Endothelial cell of umbilical vein (primary cell): ENCODE results near the gene RLN1. TPM values are rescaled to one million over a fixed set of nuclear protein-coding genes. Genes with fewer than 3 reads are reported as not detected.

Source experiments
- BruUV-seq: library from RNA; stranded (reverse); fragments of 400-500 nt; replicated peaks from 2 replicates; lab custom pipeline; 2021; lab: Mats Ljungman, UMichigan
- CTCF ChIA-PET: fragments of 300-600, 350-600 bp; sonication (Branson Sonifier 250); formaldehyde crosslinking; loops from one replicate; lab custom pipeline; 2021; ENCODE audit warnings: antibody characterized with exemption, inconsistent platforms; lab: Charles Lee
- POLR2A ChIA-PET: fragments of 300-600, 350-600 bp; sonication (Branson Sonifier 250); formaldehyde crosslinking; loops from one replicate; lab custom pipeline; 2021; ENCODE audit warnings: antibody characterized with exemption, inconsistent platforms; lab: Charles Lee
- DNase-seq: peaks from one replicate; pipeline ENCODE4 v3.0.0-alpha.2; 2011; ENCODE audit warnings: low read depth, low spot score
- FAIRE-seq: peaks from 2 replicates; lab custom pipeline; 2011; peaks lifted over from hg19 to GRCh38; lab: Jason Lieb, UNC
- H2AFZ ChIP-seq: 2 replicates; pipeline ENCODE4 v1.6.0; 2012; ENCODE audit warnings: low read depth, low read length, control low read depth, inconsistent platforms
- H3K27ac ChIP-seq: 2 replicates; pipeline ENCODE4 v1.5.1; 2011; ENCODE audit warnings: low read depth, mild to moderate bottlenecking, control low read depth, low read length, moderate library complexity; ENCODE audit not compliant: insufficient read depth
- H3K27me3 ChIP-seq, 2 experiments: 2 replicates each; pipeline versions ENCODE4 v1.6.0 to v1.6.1; 2011; ENCODE audit warnings: low read length in 2 of 2, mixed read lengths in 1 of 2; ENCODE audit not compliant: control insufficient read depth in 2 of 2, insufficient read depth in 2 of 2
- H3K36me3 ChIP-seq, 2 experiments: 2 replicates in 1 of 2; 3 replicates in 1 of 2; pipeline ENCODE4 v1.5.1; 2011; ENCODE audit warnings: low read length in 2 of 2, mild to moderate bottlenecking in 1 of 2, moderate library complexity in 1 of 2; ENCODE audit not compliant: control insufficient read depth in 2 of 2, insufficient read depth in 2 of 2; ENCODE audit errors: extremely low read depth in 1 of 2
- H3K4me1 ChIP-seq: 3 replicates; pipeline ENCODE4 v1.5.1; 2011; ENCODE audit warnings: mild to moderate bottlenecking, low read length; ENCODE audit not compliant: control insufficient read depth, insufficient read depth; ENCODE audit errors: extremely low read depth
- H3K4me2 ChIP-seq: 2 replicates; pipeline ENCODE4 v1.6.1; 2011; ENCODE audit warnings: low read length, control low read depth, mixed read lengths; ENCODE audit not compliant: insufficient read depth
- H3K4me3 ChIP-seq, 3 experiments: fragments of 200-600 bp in 1 of 3; sonication (generic), shearing (Covaris generic) in 1 of 3; replicated peaks in 1 of 3; 2 replicates each; pipeline ENCODE4 v1.5.1; 2011 to 2016; ENCODE audit warnings: control low read depth in 3 of 3, low read length in 3 of 3, mild to moderate bottlenecking in 2 of 3, inconsistent platforms in 1 of 3, low read depth in 1 of 3, moderate library complexity in 1 of 3; ENCODE audit not compliant: insufficient read depth in 1 of 3
- H3K79me2 ChIP-seq: 2 replicates; pipeline ENCODE4 v1.6.0; 2012; ENCODE audit warnings: low read length, inconsistent platforms; ENCODE audit not compliant: control insufficient read depth, insufficient read depth
- H3K9ac ChIP-seq: replicated peaks from 2 replicates; pipeline ENCODE3; 2011; ENCODE audit warnings: low read length, control low read depth; ENCODE audit not compliant: insufficient read depth; ENCODE audit errors: extremely low read depth
- H3K9me1 ChIP-seq: replicated peaks from 3 replicates; pipeline ENCODE4 v1.6.0; 2011; ENCODE audit warnings: mild to moderate bottlenecking, low read length; ENCODE audit not compliant: control insufficient read depth, insufficient read depth; ENCODE audit errors: extremely low read depth
- H3K9me3 ChIP-seq: replicated peaks from 2 replicates; pipeline ENCODE4 v1.5.1; 2012; ENCODE audit warnings: low read length, inconsistent platforms; ENCODE audit not compliant: control insufficient read depth, insufficient read depth
- H4K20me1 ChIP-seq: replicated peaks from 2 replicates; pipeline ENCODE3; 2011; ENCODE audit warnings: mild to moderate bottlenecking, low read length; ENCODE audit not compliant: control insufficient read depth, insufficient read depth; ENCODE audit errors: extremely low read depth
- EZH2 ChIP-seq: IDR thresholded peaks from 2 replicates; pipeline ENCODE4 v1.6.1; 2012; ENCODE audit warnings: borderline replicate concordance, low read depth, mild to moderate bottlenecking, moderate library complexity, low read length, inconsistent platforms; ENCODE audit not compliant: severe bottlenecking
- FOS ChIP-seq: IDR thresholded peaks from 2 replicates; pipeline ENCODE4 v1.6.1; 2011; ENCODE audit warnings: mild to moderate bottlenecking, low read length, moderate library complexity, borderline replicate concordance; ENCODE audit not compliant: insufficient read depth
- GATA2 ChIP-seq: IDR thresholded peaks from 2 replicates; pipeline ENCODE4 v1.7.0; 2011; ENCODE audit warnings: low read depth, mild to moderate bottlenecking, moderate library complexity, mixed read lengths, low read length; ENCODE audit not compliant: insufficient read length, insufficient read depth
- JUN ChIP-seq: IDR thresholded peaks from 2 replicates; pipeline ENCODE4 v1.6.1; 2011; ENCODE audit warnings: borderline replicate concordance, low read depth; ENCODE audit not compliant: insufficient read length, insufficient read depth
- MYC ChIP-seq: IDR thresholded peaks from one replicate; pipeline ENCODE4 v1.6.1; 2011; ENCODE audit warnings: mild to moderate bottlenecking, low read depth, low read length
- POLR2A ChIP-seq: IDR thresholded peaks from 2 replicates; pipeline ENCODE4 v1.6.1; 2012; ENCODE audit warnings: low read depth, mild to moderate bottlenecking, control low read depth, low read length
- POLR2AphosphoS5 ChIP-seq: IDR thresholded peaks from 2 replicates; pipeline ENCODE4 v1.6.1; 2012; ENCODE audit warnings: low read depth, mild to moderate bottlenecking, control low read depth, low read length, moderate library complexity; ENCODE audit not compliant: insufficient read depth
- dilution Hi-C: fragments of 300-500 bp; cut with MboI; formaldehyde crosslinking; loops from one replicate; pipeline ENCODE4 v1.15.0; 2019; ENCODE audit warnings: low sequenced_read_pairs; ENCODE audit not compliant: extremely low pct_ligation_motif_present
- intact Hi-C: fragments of 100-400 bp; cut with micrococcal nuclease; formaldehyde crosslinking; loops from one replicate; pipeline ENCODE4 v1.10.0; 2022
- polyA plus RNA-seq, 4 experiments: library from polyadenylated mRNA; depleted of rRNA in 3 of 4; stranded (reverse) in 3 of 4; unstranded in 1 of 4; fragments of >200 nt; gene quantifications; 2 replicates each; pipeline versions ENCODE4 v1.2.1 to v1.2.3, GENCODE V29; 2011 to 2012; ENCODE audit warnings: missing spikeins in 1 of 4
- total RNA-seq: library from RNA; stranded (reverse); gene quantifications from 2 replicates; pipeline ENCODE4 v1.2.3, GENCODE V29; 2021
- TF ChIP-seq, protein P1 (sequence below): IDR thresholded peaks from 2 replicates; pipeline ENCODE4 v1.6.1; 2011; ENCODE audit not compliant: insufficient read depth, insufficient read length
- TF ChIP-seq, protein P2 (sequence below), 2 donors: IDR thresholded peaks; 1 replicate in 1 of 2; 2 replicates in 1 of 2; pipeline ENCODE4 v1.5.1; 2011; ENCODE audit warnings: low read length in 2 of 2, mild to moderate bottlenecking in 2 of 2, moderate library complexity in 2 of 2, control low read depth in 1 of 2, inconsistent platforms in 1 of 2, low read depth in 1 of 2; ENCODE audit not compliant: insufficient read depth in 1 of 2; ENCODE audit errors: extremely low read depth in 1 of 2

RLN1 gene
- total and polyA plus RNA-seq, 2 donors (not counting 3 experiments of a cell fraction or from before 2014, with no cell fraction given): not detected

DNA sequence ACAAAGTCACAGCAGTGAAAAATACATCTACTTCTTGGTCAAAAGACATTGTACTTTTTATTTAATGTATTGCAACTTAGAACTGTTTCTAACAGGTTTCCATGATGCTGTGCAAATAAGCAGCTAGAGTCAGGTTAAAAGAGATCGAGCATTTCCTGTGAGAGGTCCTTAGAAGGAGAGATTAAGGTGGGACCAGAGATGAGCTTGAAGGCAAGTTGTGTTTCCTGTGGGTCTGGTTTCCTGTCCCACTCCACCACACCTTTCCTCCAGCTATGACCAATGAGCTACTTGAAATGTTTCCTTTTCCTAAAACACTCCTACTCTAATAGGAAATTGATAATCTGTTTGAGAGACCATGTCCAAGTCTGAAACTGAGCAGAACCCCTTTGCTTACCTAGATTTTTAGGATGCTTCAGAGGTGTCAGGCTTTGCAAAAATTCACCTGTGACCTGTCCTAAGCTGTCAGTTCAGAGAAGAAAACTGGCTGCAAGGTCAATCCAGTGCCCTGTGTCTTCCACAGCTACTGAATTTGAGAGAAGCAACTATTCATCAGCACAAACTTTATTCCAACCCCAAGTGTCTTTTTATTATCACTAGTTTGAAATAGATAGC, 13.1 kb upstream of the RLN1 start:
- FAIRE-seq: peak; percentile 31
- dilution Hi-C loops: no loop called here
- BruUV-seq: no TSS peak

DNA sequence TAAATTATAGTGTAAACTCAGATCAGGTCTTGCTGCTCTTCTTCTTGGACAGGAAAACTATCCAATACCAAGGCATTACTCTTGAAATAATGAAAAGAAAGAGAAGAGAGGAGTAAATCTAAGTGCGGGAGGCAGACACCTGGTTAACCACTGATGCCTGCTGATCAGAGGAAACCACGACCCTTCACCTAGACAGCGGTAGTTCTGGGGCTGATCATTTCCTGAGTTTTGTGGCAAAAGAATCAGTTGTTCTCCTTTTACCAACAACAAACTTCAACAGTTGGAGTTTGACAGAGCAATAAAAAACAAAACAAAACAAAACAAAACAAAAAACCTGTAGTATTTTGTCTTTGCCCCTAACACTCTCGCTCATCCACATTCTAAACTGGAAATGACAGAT, 3.0 kb downstream of the RLN1 start:
- H3K27me3 ChIP-seq: peaks cover 2 to 3% of the 10 kb centered on the region in 2 experiments
- dilution Hi-C loops (no loop called here), intact Hi-C loops (no loop called here)
- H3K9ac ChIP-seq: no peak overlapping the region
- H3K4me1 ChIP-seq: no peaks in the 10 kb centered on the region
- ChIA-PET CTCF (no interaction called here), POLR2A (no interaction called here)
- H3K36me3 ChIP-seq: no peaks in the 10 kb centered on the region
- no peak overlapping the region for H3K4me2 ChIP-seq
- no peaks in the 10 kb centered on the region for H3K79me2 ChIP-seq
- no TSS peak for BruUV-seq
- H2AFZ ChIP-seq: no peak overlapping the region
- H3K9me3 ChIP-seq: no peaks in the 10 kb centered on the region
- no peaks in the 10 kb centered on the region for H3K9me1 ChIP-seq
- TF ChIP-seq FOS (no peak), POLR2A (no peak), EZH2 (no peak), JUN (no peak), POLR2AphosphoS5 (no peak), GATA2 (no peak), MYC (no peak)
- TF ChIP-seq, protein P1, sequence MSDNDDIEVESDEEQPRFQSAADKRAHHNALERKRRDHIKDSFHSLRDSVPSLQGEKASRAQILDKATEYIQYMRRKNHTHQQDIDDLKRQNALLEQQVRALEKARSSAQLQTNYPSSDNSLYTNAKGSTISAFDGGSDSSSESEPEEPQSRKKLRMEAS: no peak
- TF ChIP-seq, protein P2, sequence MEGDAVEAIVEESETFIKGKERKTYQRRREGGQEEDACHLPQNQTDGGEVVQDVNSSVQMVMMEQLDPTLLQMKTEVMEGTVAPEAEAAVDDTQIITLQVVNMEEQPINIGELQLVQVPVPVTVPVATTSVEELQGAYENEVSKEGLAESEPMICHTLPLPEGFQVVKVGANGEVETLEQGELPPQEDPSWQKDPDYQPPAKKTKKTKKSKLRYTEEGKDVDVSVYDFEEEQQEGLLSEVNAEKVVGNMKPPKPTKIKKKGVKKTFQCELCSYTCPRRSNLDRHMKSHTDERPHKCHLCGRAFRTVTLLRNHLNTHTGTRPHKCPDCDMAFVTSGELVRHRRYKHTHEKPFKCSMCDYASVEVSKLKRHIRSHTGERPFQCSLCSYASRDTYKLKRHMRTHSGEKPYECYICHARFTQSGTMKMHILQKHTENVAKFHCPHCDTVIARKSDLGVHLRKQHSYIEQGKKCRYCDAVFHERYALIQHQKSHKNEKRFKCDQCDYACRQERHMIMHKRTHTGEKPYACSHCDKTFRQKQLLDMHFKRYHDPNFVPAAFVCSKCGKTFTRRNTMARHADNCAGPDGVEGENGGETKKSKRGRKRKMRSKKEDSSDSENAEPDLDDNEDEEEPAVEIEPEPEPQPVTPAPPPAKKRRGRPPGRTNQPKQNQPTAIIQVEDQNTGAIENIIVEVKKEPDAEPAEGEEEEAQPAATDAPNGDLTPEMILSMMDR (IDR thresholded peaks at IDR 0.05; ENCODE audit: extremely low read depth in 1 of 2, insufficient read depth in 1 of 2, low read depth in 1 of 2, low read length in 2 of 2): no peak
- H3K27ac ChIP-seq: no peak overlapping the region
- no peak overlapping the region for H3K4me3 ChIP-seq
- FAIRE-seq (no peak), DNase-seq (no peak)
- no peaks in the 10 kb centered on the region for H4K20me1 ChIP-seq

More for the DNA sequence above, 13.1 kb upstream of the RLN1 start:
- TF ChIP-seq, protein P1: no peak
- TF ChIP-seq MYC: no peak
- TF ChIP-seq, protein P2 (IDR thresholded peaks at IDR 0.05; ENCODE audit: extremely low read depth in 1 of 2, insufficient read depth in 1 of 2, low read depth in 1 of 2, low read length in 2 of 2): no peak
- Histone ChIP-seq H4K20me1 (no peaks in the 10 kb centered on the region), H3K9ac (no peak overlapping the region), H3K9me1 (no peaks in the 10 kb centered on the region), H3K4me2 (no peak overlapping the region), H3K36me3 (no peaks in the 10 kb centered on the region), H3K9me3 (no peaks in the 10 kb centered on the region), H3K27ac (no peak overlapping the region), H2AFZ (no peak overlapping the region), H3K4me3 (no peak overlapping the region), H3K4me1 (no peaks in the 10 kb centered on the region), H3K79me2 (no peaks in the 10 kb centered on the region), H3K27me3 (no peaks in the 10 kb centered on the region)
- POLR2A ChIA-PET: no interaction called here
- CTCF ChIA-PET: interaction anchor here (0.6 to 1.2 kb wide), 3 partner anchors 9 to 167 kb away, joined by 3 to 5 read pairs (median 4); no protein-coding TSS in a partner anchor
- no peak for DNase-seq
- intact Hi-C loops: no loop called here
